Activated CD8-positive, alpha-beta memory T cell treated with anti-CD3 and anti-CD28 coated beads, Interleukin-2, amount 50 U/mL, for 24 hours (primary cell): ENCODE measurements around the gene HSPA6.
"Not testable (repeated sequence)": the region's sequence is repeated elsewhere in the genome, so short reads cannot be mapped to it uniquely, and the experiment has no call there.

Source experiments
- DNase-seq: peaks from one replicate; pipeline ENCODE4 v3.0.0-alpha.2; 2020; ENCODE audit errors: extremely low read depth

Gene HSPA6

DNA sequence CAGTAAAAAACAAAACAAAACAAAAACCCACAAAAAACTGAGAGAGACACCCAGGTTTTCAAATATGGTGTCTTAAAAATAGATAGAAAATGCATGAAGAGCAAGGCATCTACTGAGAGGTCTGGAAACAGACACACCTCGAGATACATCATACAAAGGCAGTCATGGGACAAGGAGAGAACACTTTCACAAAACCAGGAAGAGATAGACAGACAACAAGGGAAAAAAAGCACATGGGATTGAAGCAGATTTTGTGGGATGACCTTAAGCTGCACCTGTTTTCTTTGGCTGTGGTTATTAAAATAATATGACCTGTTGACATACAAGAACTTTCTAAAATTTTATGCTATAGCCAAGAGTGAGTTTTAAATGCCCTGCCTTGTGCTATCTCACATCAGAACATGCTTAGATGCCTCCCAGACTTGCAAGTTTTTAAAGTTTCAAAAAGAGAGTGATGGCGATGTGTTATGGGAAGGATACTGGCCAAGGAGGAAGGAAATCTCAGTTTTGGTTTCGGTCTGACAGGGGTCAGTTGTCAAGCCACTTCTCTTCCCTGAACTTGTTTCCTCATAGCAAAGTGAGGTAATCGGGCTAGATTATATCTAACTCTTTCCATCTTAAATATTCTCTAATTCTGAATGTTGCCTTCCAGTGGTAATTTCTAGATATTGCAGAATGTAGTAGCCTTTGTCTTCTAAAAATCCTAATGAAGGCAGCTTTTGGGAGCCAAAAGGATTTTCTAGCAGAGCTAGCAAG is 36.8 kb downstream of the HSPA6 start:
- DNase-seq = not testable (repeated sequence)

- not testable (repeated sequence) for DNase-seq
These were observed 38.1 kb downstream of the HSPA6 start for GRCh38 chr1:161562441-161562840.

- not testable (repeated sequence) for DNase-seq
These were observed 39.2 kb downstream of the HSPA6 start for GRCh38 chr1:161563522-161563921.

DNA sequence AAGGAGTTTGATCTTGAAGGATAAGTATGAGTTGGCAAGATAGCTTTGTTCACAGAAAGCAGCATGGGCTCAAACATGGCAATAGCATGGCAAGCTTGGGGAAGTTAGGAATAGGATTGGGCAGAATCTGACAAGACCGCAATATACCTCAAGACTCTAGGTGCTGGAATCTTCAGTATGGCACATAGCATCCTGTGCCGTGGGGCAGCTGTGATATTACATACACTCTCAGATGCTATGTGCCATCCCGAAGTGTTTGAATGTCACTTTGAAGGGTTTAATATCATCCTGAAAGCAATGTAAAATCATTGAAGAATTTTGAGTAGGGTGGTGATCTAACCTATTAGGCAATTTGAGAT is 42.2 kb downstream of the HSPA6 start:
- DNase-seq = not testable (repeated sequence)

GRCh38 chr1:161571703-161572102 is 47.4 kb downstream of the HSPA6 start:
- DNase-seq = not testable (repeated sequence)
